Inferior parietal cortex (tissue), 1 donor: ENCODE data around the gene UBAC1.
"Not testable (repeated sequence)": the region's sequence is repeated elsewhere in the genome, so short reads cannot be mapped to it uniquely, and the experiment has no call there.

ENCODE experiments used
- DNase-seq: peaks from one replicate; pipeline ENCODE4 v3.0.0-alpha.2; 2016; ENCODE audit errors: extremely low spot score

The UBAC1 gene

DNA sequence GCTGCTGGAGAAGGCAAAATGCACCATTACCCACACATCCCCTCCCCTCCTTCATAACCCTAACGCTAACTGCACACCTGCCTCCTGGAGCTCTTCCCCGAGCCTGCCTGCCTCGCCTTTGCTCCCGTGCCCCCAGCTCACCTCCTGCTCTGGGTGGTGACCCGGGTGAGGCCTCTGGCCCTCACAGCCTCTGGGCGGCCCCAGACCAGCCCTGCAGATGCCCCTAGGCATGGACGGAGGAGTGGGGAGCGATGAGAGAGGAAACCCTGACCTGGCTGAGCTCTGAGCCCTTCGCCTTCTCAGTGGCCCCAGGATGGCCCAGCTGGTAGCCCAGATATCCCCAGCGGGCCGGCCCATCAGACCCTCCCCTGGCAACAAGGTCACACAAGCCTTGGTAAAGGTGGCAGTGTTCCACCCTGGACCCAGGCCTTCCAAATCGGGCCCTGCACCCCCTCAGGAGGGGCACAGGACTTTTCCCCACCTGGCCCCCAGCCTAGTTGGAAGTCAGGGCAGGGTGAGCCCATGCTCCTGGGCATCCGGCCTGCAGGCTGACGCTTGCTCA, 39.3 kb downstream of the UBAC1 start:
- no peak for DNase-seq

GRCh38 chr9:135920973-135921585, 40.1 kb downstream of the UBAC1 start:
- DNase-seq = no peak

- DNase-seq = no peak
Observed at GRCh38 chr9:135920256-135920930, 40.8 kb downstream of the UBAC1 start.

DNA sequence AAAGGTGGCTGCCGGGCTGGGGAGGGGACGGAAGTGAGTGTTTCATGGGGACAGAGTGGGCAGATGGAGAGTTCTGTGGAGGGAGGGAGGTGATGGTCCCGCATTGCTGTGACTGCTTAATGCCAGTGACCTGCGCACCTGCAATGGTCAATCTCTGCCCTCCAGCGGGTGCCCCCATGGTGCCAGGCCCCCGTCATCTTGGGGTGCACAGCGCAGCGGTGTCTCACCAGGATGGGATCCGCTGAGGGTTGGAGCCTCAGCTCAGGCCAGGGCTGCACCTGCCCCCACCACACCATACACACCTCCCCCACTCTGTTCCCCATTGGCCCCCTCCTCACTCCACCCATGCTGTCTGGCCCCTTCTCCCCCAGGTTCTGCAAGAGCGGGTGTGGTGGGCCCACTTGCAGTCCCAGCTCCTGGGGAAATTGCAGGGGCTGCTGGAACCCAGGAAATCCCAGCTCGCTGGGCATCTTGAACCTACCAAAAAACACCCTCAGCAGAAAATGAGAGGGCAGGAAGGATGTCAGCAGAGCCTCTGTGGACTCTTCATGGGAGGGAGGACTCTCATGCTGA, 41.8 kb downstream of the UBAC1 start:
- DNase-seq = no peak

GRCh38 chr9:135916227-135916626, 44.9 kb downstream of the UBAC1 start:
- DNase-seq = not testable (repeated sequence)

DNA sequence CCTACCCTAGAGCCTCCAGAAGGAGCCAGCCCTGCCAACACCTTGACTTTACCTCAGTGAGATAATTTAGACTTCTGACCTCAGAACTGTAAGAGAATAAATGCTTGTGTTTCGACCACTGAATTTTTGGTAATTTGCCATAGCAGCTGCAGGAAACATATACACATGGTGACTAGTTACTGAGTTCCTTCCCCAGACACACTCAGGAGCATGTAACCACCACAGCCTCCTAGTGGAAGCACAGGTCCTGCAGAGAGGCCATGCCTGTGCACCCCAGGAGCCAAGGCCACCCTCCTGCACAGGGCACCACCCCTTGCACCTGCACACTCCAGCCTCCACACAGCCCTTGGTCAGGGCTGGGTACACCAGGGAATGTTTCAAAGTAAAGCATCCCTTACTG, 46.3 kb downstream of the UBAC1 start:
- DNase-seq = no peak

DNA sequence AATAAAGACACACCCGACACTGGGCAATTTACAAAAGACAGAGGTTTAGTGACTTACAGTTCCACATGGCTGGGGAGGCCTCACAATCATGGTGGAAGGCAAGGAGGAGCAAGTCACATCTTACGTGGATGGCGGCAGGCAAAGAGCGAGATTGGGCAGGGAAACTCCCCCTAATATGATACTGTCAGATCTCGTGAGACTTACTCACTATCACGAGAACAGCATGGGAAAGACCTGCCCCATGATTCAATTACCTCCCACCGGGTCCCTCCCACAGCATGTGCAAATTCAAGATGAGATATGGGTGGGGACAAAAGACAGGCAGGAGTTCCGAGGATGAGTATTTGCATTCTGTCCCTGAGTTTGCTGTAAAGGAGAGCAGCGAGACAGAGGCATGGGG, 49.9 kb downstream of the UBAC1 start:
- DNase-seq = not testable (repeated sequence)

DNA sequence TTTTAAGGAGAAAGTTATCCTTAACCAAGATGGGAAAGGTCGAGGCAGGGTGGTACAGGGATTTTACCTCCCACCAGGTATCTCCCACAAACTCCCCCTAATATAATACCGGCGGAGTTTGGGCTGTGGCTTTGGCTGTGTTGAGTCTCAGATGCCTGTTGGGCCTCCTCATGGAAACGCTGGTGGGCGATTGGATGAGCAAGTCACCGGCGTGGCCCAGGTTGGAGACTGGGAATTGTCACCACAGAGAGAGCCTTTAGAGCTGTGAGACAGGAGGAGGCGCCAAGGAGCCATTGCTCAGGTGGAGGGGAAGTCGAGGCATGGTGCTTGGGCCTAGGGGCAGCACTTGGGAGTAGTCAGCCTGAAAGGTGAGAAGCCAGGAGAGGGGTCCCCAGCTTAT, 50.4 kb downstream of the UBAC1 start:
- no peak for DNase-seq

GRCh38 chr9:135910216-135910615, 51.0 kb downstream of the UBAC1 start:
- no peak for DNase-seq

GRCh38 chr9:135909371-135909770, 51.8 kb downstream of the UBAC1 start:
- DNase-seq = no peak

- DNase-seq = no peak
Observed at GRCh38 chr9:135908754-135909204, 52.4 kb downstream of the UBAC1 start.

DNA sequence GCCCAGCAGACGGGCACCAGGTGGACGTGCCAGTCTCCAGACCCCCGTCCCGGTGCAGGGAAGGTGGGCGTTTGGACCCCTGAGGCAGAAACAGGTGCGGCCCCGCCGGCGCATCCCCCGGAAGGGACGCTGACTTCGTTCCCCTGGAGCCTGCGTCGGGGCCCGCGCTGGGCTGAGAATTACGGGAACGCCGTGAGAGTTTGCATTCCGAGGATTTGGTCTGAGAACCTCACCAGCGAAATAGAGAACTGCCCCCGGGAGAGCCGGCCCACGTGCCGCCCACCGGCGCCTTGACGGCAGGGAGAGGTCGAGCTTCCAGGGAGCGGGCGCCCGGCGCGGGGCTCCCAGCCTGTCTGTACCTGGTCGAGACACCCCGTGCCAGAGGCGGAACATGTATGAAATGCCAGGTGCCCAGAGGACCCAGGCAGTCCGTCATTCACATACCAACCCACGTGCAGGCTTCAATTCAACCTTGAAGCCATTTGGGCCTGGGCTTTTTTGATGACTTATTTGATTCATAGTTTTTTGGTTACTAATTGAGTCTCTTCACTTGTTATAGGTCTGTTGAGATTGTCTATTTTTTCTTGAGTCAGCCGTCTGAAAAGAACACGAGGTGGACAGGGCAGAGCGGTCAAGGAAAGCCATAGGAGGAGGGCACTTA, 53.0 kb downstream of the UBAC1 start:
- DNase-seq = no peak

DNA sequence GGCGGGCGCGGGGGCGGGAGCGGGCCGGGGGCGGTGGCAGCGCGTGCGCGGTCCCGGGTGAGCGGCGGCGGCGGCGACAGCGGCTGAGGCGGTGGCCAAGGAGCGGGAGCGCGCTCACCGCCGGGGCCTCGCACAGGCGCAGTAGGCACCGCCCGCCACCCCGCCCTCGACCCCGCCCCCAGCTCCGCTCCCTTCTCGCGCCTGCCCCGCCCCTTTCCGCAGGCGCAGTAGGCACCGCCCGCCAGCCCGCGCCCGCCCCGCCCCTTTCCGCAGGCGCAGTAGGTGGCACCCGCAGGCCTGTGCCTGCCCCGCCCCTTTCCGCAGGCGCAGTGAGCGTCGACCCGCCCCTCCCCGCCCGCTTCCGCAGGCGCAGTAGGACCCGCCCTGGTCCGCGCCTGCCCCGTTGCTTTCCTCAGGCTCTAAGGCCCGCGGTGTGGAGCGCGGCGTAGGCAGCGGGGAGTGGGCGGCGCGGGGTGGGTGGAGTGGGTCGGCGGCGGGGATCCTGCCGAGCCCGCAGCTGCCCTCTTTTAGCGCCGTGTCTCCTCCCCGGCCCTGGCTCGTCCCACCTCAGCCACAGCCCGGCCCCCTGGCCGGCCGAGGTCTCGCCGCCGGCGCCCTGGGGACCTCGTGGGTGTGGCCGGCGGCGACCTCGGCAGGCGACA, 53.6 kb downstream of the UBAC1 start, which contains the start of gene CAMSAP1:
CAMSAP1 (minus strand) TSS at position 116 of the 662 bp plus-strand sequence. CDS start 387 bp downstream, outside the sequence.
- DNase-seq = peak; percentile 91

GRCh38 chr9:135907006-135907430, 54.2 kb downstream of the UBAC1 start:
- no peak for DNase-seq

DNA sequence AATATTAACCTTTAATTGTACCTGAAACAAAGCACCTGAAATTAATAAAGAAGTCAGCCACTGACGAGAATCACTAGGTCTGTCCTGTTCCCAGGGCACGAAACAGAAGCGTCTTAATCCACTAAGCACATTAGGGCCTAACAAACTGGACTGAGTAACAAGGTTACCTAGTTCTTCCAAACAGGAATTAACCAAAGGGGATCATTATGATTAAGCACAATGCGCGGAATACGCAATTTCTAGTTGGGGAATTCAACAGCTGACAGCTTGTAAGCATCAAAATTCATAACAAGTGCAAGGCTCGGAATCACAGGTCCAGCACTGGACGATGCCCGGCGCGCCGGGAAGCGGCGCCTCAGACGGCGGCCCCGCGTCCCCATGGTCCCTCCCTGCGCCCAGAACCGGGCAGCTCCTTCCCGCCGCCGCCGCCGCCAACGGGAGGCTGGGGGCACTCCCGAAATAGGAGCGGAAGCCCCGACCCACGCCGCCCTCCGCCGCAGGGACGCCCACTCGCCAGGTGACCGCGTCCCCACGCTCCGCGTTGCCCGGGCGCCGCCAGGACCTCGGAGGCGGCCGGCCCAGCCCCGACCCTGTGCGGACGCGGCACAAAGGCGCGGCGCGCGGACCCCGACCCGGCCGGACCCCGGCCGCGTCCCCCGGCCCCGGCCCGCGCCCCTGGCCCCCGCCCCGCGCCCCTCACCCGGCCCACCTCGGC, 54.7 kb downstream of the UBAC1 start:
- peak; percentile 53 for DNase-seq

DNA sequence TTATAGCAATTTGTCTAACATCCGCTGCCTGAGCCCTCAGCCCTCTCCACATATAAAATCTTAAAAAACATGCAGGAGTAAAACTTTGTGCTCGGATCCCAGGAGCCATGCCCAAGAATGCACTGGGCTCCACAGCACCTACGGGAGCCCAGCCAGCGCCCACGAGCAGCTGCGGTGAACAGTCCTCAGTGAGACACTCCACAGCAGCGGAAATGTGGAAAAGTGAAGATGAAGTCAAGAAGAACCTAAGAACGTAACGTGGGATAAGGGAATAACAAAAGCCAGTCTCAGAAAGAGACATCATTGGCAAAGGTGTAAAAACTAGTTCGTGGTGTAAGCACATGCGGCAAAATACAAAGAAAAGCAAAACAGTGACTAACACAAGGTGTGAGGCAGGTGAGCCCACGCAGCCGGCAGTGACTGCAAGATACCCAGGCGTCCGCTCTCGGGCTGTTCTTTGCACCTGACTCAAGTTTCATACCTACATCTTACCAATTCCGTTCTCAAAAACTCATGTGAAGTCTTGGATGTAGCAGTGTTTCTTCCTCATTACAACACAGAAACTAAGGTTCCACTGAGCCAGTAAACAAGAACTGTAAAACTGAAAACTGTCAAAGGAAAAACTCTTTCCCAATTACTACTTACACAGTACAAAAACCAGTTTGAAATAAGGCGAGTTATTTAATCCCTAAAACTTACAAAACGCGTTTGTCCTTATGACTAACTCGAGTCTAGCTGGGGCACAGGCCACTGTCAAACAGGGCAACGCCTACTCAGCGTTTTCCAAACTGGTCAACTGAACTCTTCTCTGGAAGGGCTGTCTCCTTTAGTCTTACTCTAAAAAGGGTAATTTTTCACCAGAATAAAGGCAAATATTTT, 55.6 kb downstream of the UBAC1 start:
- DNase-seq = peak; percentile 41

DNA sequence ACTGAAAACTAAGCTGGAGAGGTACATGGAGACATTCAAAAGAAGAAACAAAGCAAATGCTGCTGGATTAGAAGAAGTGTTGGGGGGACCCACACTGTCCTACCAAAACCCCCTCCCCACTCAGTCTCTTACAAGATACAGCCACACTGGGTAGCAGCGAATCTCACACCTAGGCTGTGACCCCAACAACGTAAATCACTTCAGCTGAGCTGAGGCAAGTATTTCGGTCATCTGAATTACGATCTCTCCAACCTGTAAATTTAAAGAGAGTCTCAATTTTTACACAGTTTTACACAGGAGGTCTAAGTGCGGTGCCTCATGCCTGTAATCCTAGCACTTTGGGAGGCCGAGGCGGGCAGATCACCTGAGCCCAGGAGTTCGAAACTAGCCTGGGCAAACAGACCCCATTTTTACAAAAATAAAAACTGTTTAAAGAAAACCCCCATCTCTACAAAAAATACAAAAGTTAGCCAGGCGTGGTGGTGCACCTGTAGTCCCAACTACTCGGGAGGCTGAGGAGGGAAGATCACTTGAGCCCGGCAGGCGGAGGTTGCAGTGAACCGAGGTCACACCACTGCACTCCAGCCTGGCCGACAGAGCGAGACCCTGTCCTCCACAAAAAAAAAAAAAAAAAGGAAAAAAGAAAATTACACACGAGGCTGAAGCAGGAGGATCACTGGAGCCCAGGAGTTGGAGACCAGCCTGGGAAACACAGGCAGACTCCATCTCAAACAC, 57.2 kb downstream of the UBAC1 start:
- DNase-seq = no peak

GRCh38 chr9:135903358-135903656, 57.9 kb downstream of the UBAC1 start:
- DNase-seq = no peak

DNA sequence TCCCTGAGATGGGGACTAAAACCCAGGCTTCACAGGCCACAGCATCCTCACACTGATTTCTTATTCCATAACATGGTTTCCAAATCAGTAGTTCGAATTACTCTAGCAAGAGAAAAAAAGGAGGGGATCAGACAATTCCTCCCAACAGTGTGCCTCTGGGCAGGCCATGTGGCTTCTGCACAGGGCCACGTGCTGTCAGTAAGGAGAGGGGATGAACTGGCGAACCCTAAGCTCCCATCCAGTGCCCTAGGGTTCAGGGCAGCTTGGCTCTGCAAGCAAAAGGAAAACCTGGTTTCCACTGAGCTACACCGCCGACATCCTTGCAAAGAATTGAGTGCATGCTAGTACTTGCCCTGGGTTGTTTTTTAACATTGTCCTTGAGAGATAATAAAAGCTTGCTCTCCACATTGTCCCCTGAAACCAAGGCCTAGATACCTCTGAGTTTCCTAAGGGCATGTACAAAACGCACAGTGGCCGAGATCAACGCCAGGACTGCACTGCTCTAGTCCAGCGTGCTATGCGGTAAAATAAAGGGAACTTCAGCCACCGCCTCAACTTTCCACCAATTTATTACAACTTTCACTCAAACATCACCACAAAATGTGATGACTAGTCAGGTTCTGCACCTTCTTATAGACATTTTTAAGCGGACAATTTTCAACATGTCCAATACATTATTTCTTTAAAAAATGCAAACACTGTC, 58.4 kb downstream of the UBAC1 start:
- DNase-seq = no peak
